ENCODE measurements around the gene BCR. TPM values are rescaled to one million over a fixed set of nuclear protein-coding genes. Genes with fewer than 3 reads are reported as not detected.
A peak's percentile ranks its signal among the peaks of the same experiment; 100 is the strongest.

Gene BCR
- total and polyA plus RNA-seq, 2 of the 13 experiments (the other 11 are each of a cell fraction or from before 2014, with no cell fraction given): 19.9 to 33.6 TPM

- ChIA-PET CTCF (ENCODE audit: low intra/inter-chr PET ratio, low total read pairs) (interaction anchor here (1.5 to 2.8 kb wide), 2 partner anchors 110 to 330 kb away, joined by 7 to 45 read pairs; partner anchors contain the start of gene BCR), POLR2A (no interaction called here)
- in situ Hi-C loops (cut with HindIII; ENCODE audit: extremely low pct_ligation_motif_present, low pct_unique_long_range_greater_than_20kb) (loop anchor here (25.0 kb wide), 1 partner anchor 327 kb away; no protein-coding TSS in a partner anchor), intact Hi-C loops (cut with micrococcal nuclease; ENCODE audit: unreplicated experiment) (no loop called here)
- FAIRE-seq (no peak), DNase-seq (ENCODE audit: low spot score) (no peak), ATAC-seq (peak; percentile 4; the same call in 1 of the 3 replicates)
- no peak overlapping the region for H3K4me3 ChIP-seq (replicated peaks in 1 of 3; ENCODE audit: insufficient read depth in 1 of 3, low read depth in 2 of 3, low read length in 3 of 3)
- no TSS peak for BruUV-seq (replicated peaks)
- TF ChIP-seq ZBTB21 (CRISPR knock-in tag; IDR thresholded peaks at IDR 0.05) (no peak), PAF1 (CRISPR knock-in tag; IDR thresholded peaks at IDR 0.05) (no peak), HINFP (CRISPR knock-in tag; IDR thresholded peaks at IDR 0.05; ENCODE audit: low read depth) (no peak), HMG20A (CRISPR knock-in tag; IDR thresholded peaks at IDR 0.05; ENCODE audit: borderline replicate concordance) (no peak), ZNF776 (CRISPR knock-in tag; IDR thresholded peaks at IDR 0.05) (no peak), TOPORS (CRISPR knock-in tag; IDR thresholded peaks at IDR 0.05) (no peak), RORA (CRISPR knock-in tag; IDR thresholded peaks at IDR 0.05) (no peak), ZBTB7B (CRISPR knock-in tag; IDR thresholded peaks at IDR 0.05) (no peak), THAP11 (CRISPR knock-in tag; IDR thresholded peaks at IDR 0.05) (no peak), ZNF18 (CRISPR knock-in tag; IDR thresholded peaks at IDR 0.05; ENCODE audit: insufficient replicate concordance) (no peak), ZNF652 (CRISPR knock-in tag; IDR thresholded peaks at IDR 0.05; ENCODE audit: borderline replicate concordance, low read depth) (no peak), ZNF598 (CRISPR knock-in tag; IDR thresholded peaks at IDR 0.05; ENCODE audit: borderline replicate concordance) (no peak), NCOR1 (IDR thresholded peaks at IDR 0.05; ENCODE audit: borderline replicate concordance, low read length) (no peak), FOXM1 (CRISPR knock-in tag; IDR thresholded peaks at IDR 0.05) (no peak), KLF6 (CRISPR knock-in tag; IDR thresholded peaks at IDR 0.05) (no peak), CHD4 (IDR thresholded peaks at IDR 0.05; ENCODE audit: borderline replicate concordance, low read length) (no peak)
- no peak overlapping the region for H2AFZ ChIP-seq (ENCODE audit: low read length)
- H3K36me3 ChIP-seq (replicated peaks in 1 of 2; ENCODE audit: control insufficient read depth in 1 of 2, insufficient read depth in 2 of 2, low read length in 2 of 2): peaks cover 14 to 80% of the 10 kb centered on the region in 2 experiments; a peak in 4 of 5 replicates
- H3K9ac ChIP-seq (ENCODE audit: insufficient read depth, low read depth, low read length): no peak overlapping the region
- H3K79me2 ChIP-seq (ENCODE audit: insufficient read depth, low read length): no peaks in the 10 kb centered on the region
- no peaks in the 10 kb centered on the region for H3K9me3 ChIP-seq (ENCODE audit: low read length)
- peaks cover 42% of the 10 kb centered on the region for H3K4me1 ChIP-seq (ENCODE audit: insufficient read depth, low read length)
- peak overlapping the region; percentile 63 for H3K27ac ChIP-seq (ENCODE audit: extremely low read length, insufficient read depth, low read length)
- no peaks in the 10 kb centered on the region for H3K27me3 ChIP-seq (ENCODE audit: control insufficient read depth in 1 of 2, insufficient read depth in 2 of 2, low read length in 2 of 2)
- no peaks in the 10 kb centered on the region for H4K20me1 ChIP-seq (ENCODE audit: insufficient read depth, low read length)
- 0 out of 2 replicates have a peak overlapping the region, but pooled peaks have one; percentile 41 for H3K4me2 ChIP-seq (ENCODE audit: low read depth, low read length)
- no CpG with 5 or more reads among the region's 5 CpGs for WGBS (ENCODE audit: low lambda C conversion rate)
Observed at GRCh38 chr22:23289130-23289503, 108.8 kb downstream of the BCR start.
